Measurements from ENCODE around the gene WDR55.

DNA sequence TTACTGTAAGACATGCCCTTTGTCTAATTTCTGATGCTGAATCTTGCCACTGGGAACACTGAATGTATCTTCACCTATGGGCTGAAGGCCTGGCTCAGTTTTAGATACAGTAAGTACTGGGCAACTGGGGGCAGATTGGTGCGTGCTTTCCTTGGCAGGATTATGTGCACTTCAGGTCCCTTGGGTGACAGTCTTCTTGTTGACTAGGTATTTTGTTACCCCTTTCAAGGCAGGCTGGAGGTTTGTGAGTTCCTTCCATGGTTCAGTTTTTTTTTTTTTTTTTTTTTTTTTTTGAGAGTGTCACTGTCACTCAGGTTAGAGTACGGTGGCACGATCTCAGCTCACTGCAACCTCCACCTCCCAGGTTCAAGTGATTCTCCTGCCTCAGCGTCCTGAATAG lies 43.1 kb downstream of the WDR55 start:
- TF ChIP-seq, protein P1, sequence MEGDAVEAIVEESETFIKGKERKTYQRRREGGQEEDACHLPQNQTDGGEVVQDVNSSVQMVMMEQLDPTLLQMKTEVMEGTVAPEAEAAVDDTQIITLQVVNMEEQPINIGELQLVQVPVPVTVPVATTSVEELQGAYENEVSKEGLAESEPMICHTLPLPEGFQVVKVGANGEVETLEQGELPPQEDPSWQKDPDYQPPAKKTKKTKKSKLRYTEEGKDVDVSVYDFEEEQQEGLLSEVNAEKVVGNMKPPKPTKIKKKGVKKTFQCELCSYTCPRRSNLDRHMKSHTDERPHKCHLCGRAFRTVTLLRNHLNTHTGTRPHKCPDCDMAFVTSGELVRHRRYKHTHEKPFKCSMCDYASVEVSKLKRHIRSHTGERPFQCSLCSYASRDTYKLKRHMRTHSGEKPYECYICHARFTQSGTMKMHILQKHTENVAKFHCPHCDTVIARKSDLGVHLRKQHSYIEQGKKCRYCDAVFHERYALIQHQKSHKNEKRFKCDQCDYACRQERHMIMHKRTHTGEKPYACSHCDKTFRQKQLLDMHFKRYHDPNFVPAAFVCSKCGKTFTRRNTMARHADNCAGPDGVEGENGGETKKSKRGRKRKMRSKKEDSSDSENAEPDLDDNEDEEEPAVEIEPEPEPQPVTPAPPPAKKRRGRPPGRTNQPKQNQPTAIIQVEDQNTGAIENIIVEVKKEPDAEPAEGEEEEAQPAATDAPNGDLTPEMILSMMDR (IDR thresholded peaks at IDR 0.05) = no peak
- TF ChIP-seq POLR2A (IDR thresholded peaks at IDR 0.05) = no peak
